Measurements from ENCODE around the gene CRYBB3.
"Not testable (repeated sequence)": the region's sequence is repeated elsewhere in the genome, so short reads cannot be mapped to it uniquely, and the experiment has no call there.

The CRYBB3 gene

GRCh38 chr22:25235547-25236290, 36.1 kb downstream of the CRYBB3 start:
- H3K79me2 ChIP-seq (ENCODE audit: insufficient read depth, low read length): no peaks in the 10 kb centered on the region
- no peak overlapping the region for H3K27ac ChIP-seq (ENCODE audit: low read depth, low read length)
- TF ChIP-seq EZH2phosphoT487 (conservative IDR thresholded peaks at IDR 0.05; ENCODE audit: low read length): no peak
- TF ChIP-seq, protein P1, sequence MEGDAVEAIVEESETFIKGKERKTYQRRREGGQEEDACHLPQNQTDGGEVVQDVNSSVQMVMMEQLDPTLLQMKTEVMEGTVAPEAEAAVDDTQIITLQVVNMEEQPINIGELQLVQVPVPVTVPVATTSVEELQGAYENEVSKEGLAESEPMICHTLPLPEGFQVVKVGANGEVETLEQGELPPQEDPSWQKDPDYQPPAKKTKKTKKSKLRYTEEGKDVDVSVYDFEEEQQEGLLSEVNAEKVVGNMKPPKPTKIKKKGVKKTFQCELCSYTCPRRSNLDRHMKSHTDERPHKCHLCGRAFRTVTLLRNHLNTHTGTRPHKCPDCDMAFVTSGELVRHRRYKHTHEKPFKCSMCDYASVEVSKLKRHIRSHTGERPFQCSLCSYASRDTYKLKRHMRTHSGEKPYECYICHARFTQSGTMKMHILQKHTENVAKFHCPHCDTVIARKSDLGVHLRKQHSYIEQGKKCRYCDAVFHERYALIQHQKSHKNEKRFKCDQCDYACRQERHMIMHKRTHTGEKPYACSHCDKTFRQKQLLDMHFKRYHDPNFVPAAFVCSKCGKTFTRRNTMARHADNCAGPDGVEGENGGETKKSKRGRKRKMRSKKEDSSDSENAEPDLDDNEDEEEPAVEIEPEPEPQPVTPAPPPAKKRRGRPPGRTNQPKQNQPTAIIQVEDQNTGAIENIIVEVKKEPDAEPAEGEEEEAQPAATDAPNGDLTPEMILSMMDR (IDR thresholded peaks at IDR 0.05; ENCODE audit: insufficient read depth, low read length, poor library complexity, severe bottlenecking): peak; percentile 80

GRCh38 chr22:25236417-25236816, 36.8 kb downstream of the CRYBB3 start:
- Histone ChIP-seq H3K9me2 (replicated peaks; ENCODE audit: insufficient read depth, low read length) (no peaks in the 10 kb centered on the region), H3F3A (ENCODE audit: insufficient read depth) (no peaks in the 10 kb centered on the region), H3K27ac (ENCODE audit: low read depth, low read length) (no peak overlapping the region), H3K9me3 (ENCODE audit: insufficient read depth, low read length) (no peaks in the 10 kb centered on the region), H3K79me2 (ENCODE audit: insufficient read depth, low read length) (no peaks in the 10 kb centered on the region), H3K4me2 (ENCODE audit: low read depth, low read length, poor library complexity, severe bottlenecking) (no peak overlapping the region), H3K9ac (ENCODE audit: low read length) (no peak overlapping the region), H2AFZ (ENCODE audit: low read depth, low read length, severe bottlenecking) (no peak overlapping the region), H4K20me1 (ENCODE audit: low read depth, low read length) (no peaks in the 10 kb centered on the region), H3K36me3 (ENCODE audit: low read length) (no peaks in the 10 kb centered on the region), H3K4me3 (ENCODE audit: insufficient read depth, low read length, poor library complexity, severe bottlenecking) (no peak overlapping the region), H3K27me3 (ENCODE audit: low read length) (no peaks in the 10 kb centered on the region)
- TF ChIP-seq EZH2phosphoT487 (conservative IDR thresholded peaks at IDR 0.05; ENCODE audit: low read length): no peak
- TF ChIP-seq, protein P1 (IDR thresholded peaks at IDR 0.05; ENCODE audit: insufficient read depth, low read length, poor library complexity, severe bottlenecking): no peak

More at GRCh38 chr22:25235547-25236290, 36.1 kb downstream of the CRYBB3 start:
- H3F3A ChIP-seq (ENCODE audit: insufficient read depth): no peaks in the 10 kb centered on the region
- no peaks in the 10 kb centered on the region for H3K36me3 ChIP-seq (ENCODE audit: low read length)
- H3K4me3 ChIP-seq (ENCODE audit: insufficient read depth, low read length, poor library complexity, severe bottlenecking): no peak overlapping the region
- H3K9me3 ChIP-seq (ENCODE audit: insufficient read depth, low read length): no peaks in the 10 kb centered on the region
- no peak overlapping the region for H2AFZ ChIP-seq (ENCODE audit: low read depth, low read length, severe bottlenecking)
- H3K9me2 ChIP-seq (replicated peaks; ENCODE audit: insufficient read depth, low read length): no peaks in the 10 kb centered on the region
- peak overlapping the region; percentile 4 for H3K4me2 ChIP-seq (ENCODE audit: low read depth, low read length, poor library complexity, severe bottlenecking)
- no peaks in the 10 kb centered on the region for H4K20me1 ChIP-seq (ENCODE audit: low read depth, low read length)
- H3K9ac ChIP-seq (ENCODE audit: low read length): no peak overlapping the region
- no peaks in the 10 kb centered on the region for H3K27me3 ChIP-seq (ENCODE audit: low read length)

GRCh38 chr22:25237503-25237902, 37.8 kb downstream of the CRYBB3 start:
- Histone ChIP-seq H4K20me1 (ENCODE audit: low read depth, low read length) (no peaks in the 10 kb centered on the region), H3K79me2 (ENCODE audit: insufficient read depth, low read length) (no peaks in the 10 kb centered on the region), H2AFZ (ENCODE audit: low read depth, low read length, severe bottlenecking) (no peak overlapping the region), H3F3A (ENCODE audit: insufficient read depth) (no peaks in the 10 kb centered on the region), H3K4me3 (ENCODE audit: insufficient read depth, low read length, poor library complexity, severe bottlenecking) (no peak overlapping the region), H3K9me3 (ENCODE audit: insufficient read depth, low read length) (no peaks in the 10 kb centered on the region), H3K9ac (ENCODE audit: low read length) (no peak overlapping the region), H3K4me2 (ENCODE audit: low read depth, low read length, poor library complexity, severe bottlenecking) (no peak overlapping the region), H3K36me3 (ENCODE audit: low read length) (no peaks in the 10 kb centered on the region), H3K9me2 (replicated peaks; ENCODE audit: insufficient read depth, low read length) (no peaks in the 10 kb centered on the region), H3K27me3 (ENCODE audit: low read length) (no peaks in the 10 kb centered on the region), H3K27ac (ENCODE audit: low read depth, low read length) (no peak overlapping the region)
- TF ChIP-seq, protein P1 (IDR thresholded peaks at IDR 0.05; ENCODE audit: insufficient read depth, low read length, poor library complexity, severe bottlenecking): no peak
- TF ChIP-seq EZH2phosphoT487 (conservative IDR thresholded peaks at IDR 0.05; ENCODE audit: low read length): no peak

DNA sequence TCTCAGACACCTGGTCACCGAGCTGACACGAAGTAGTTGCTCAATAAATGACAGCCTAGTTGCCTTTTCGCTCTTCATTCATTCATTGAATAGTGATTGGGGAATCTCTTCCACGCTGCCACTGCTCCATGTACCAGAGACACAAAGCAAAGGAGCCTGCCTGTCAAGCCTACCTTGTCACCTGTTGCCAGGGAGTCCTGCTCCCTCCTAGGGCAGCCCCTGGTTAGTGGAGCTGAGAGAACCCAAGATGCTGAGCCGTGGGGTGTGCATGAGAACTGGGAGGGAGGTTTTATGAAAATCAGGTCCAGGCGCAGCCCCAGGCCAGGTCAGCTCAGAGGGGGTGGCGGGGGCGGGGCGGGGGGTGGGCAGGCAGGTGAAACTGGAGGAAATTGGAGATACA, 38.4 kb downstream of the CRYBB3 start:
- not testable (repeated sequence) for H3K27me3 ChIP-seq (ENCODE audit: low read length); H2AFZ ChIP-seq (ENCODE audit: low read depth, low read length, severe bottlenecking); H3K9me3 ChIP-seq (ENCODE audit: insufficient read depth, low read length); H3K79me2 ChIP-seq (ENCODE audit: insufficient read depth, low read length); H3K27ac ChIP-seq (ENCODE audit: low read depth, low read length); H3K36me3 ChIP-seq (ENCODE audit: low read length); H3K9me2 ChIP-seq (replicated peaks; ENCODE audit: insufficient read depth, low read length); H3K4me2 ChIP-seq (ENCODE audit: low read depth, low read length, poor library complexity, severe bottlenecking); H4K20me1 ChIP-seq (ENCODE audit: low read depth, low read length); H3F3A ChIP-seq (ENCODE audit: insufficient read depth); H3K9ac ChIP-seq (ENCODE audit: low read length); H3K4me3 ChIP-seq (ENCODE audit: insufficient read depth, low read length, poor library complexity, severe bottlenecking)

DNA sequence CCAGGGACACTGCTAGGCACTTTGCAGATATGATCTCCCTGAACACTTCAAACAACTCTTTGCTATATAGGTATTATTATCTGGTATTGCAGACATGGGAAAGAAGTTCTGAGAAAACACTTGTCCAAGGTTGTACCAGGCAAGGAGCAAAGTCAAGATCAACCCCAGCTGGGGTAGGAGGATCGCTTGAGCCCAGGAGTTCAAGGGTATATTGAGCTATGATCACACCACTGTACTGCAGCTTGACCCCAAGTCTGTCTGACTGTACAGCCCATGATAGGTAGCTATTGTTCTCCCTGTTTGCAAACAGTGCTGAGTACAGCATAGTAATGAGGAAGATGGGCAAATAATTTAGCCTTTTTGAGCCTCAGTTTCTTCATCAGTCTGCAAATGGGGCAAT, 55.5 kb downstream of the CRYBB3 start:
- H3K9me2 ChIP-seq (replicated peaks; ENCODE audit: insufficient read depth, low read length); H3K27me3 ChIP-seq (ENCODE audit: low read length); H3K9me3 ChIP-seq (ENCODE audit: insufficient read depth, low read length); H3K4me2 ChIP-seq (ENCODE audit: low read depth, low read length, poor library complexity, severe bottlenecking); H3F3A ChIP-seq (ENCODE audit: insufficient read depth); H3K36me3 ChIP-seq (ENCODE audit: low read length); H3K27ac ChIP-seq (ENCODE audit: low read depth, low read length); H4K20me1 ChIP-seq (ENCODE audit: low read depth, low read length); H3K79me2 ChIP-seq (ENCODE audit: insufficient read depth, low read length); H2AFZ ChIP-seq (ENCODE audit: low read depth, low read length, severe bottlenecking); H3K9ac ChIP-seq (ENCODE audit: low read length); H3K4me3 ChIP-seq (ENCODE audit: insufficient read depth, low read length, poor library complexity, severe bottlenecking): not testable (repeated sequence)

Data from SU-DHL-6 (cell line).